Measurements from ENCODE around the gene GJB5. TPM values are rescaled to one million over a fixed set of nuclear protein-coding genes. Genes with fewer than 3 reads are reported as not detected.

The GJB5 gene
- total RNA-seq, 1 experiment from 2014 or later, result not detected

DNA sequence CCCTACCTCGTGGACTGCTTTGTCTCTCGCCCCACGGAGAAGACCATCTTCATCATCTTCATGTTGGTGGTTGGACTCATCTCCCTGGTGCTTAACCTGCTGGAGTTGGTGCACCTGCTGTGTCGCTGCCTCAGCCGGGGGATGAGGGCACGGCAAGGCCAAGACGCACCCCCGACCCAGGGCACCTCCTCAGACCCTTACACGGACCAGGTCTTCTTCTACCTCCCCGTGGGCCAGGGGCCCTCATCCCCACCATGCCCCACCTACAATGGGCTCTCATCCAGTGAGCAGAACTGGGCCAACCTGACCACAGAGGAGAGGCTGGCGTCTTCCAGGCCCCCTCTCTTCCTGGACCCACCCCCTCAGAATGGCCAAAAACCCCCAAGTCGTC lies 39.9 kb downstream of the GJB5 start:
- DNase-seq (ENCODE audit: low read depth), result no peak

DNA sequence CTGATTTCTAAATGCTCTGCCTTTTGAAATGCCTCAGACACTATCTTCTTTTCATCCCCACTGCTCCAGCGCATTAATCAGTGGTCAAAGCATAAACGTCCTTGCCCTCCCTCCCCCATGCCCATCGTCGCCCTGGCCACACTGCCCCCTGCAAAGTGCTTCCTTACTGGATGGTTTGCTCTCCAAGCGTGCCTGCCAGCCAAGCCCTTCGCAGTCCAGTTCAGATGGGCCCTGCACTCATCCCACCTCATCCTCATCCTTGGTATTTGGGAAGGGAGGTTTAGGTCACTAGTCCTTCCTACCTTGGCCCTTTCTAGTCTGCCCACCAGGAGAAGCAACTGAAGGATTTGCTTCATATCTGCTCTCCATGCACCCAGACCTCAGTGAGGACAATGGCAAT lies 41.1 kb downstream of the GJB5 start:
- no peak for DNase-seq (ENCODE audit: low read depth)

DNA sequence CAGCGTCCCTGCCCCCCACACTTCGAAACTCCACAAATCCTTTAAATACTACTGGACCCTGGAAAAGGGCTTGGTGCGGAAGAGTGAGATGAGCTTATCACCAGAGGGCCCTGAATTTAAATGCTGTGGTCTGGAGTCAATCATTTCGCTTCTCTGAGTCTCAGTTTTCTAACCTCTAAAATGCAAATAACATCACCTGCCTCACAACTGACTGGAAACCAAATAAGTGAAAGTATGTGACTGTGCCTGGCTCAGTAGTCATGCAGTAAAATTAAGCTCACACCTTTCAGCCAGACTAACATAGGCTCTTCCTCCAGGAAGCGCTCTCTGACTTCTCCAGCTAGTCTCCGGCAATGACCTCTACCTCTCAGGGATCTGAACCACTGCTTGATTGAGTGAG lies 42.1 kb downstream of the GJB5 start:
- DNase-seq (ENCODE audit: low read depth), result no peak

DNA sequence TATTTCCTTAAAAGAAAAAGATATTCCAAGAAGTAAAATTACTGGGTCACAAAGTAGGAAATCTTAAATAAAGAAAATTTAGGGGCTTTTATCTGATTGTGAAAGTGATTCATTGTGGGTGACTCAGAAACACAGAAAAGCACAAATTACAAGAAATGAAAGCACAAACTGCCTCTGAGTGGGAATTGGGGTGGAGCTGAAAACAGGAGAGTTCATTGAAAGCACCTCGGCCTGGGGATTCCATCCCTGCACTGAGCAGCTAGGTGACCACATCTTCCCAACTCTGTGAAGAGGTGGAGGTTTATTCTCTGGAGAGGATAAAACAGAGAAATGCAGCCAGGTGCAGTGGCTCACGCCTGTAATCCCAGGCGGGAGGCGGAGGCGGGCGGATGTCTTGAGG lies 45.4 kb downstream of the GJB5 start:
- DNase-seq (ENCODE audit: low read depth), result peak; percentile 46

DNA sequence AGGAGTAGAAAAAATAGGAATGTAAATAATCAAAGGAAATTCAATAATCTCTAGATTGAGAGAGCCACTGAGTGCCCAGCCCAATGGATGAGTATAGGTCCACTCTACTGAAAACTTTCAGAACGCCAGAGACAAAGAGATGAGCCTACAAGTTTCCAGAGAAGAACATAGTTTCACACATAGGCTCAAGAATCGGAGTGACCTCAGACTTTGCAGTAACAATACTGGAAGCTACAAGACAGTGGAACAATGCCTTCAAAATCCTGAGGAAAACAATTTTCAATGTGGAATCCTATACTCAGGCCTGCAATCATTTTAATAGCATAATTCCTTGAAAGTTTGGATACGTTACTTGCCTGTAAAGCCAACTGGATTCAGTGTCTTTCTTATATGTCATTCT lies 48.9 kb downstream of the GJB5 start:
- DNase-seq (ENCODE audit: low read depth), result no peak

DNA sequence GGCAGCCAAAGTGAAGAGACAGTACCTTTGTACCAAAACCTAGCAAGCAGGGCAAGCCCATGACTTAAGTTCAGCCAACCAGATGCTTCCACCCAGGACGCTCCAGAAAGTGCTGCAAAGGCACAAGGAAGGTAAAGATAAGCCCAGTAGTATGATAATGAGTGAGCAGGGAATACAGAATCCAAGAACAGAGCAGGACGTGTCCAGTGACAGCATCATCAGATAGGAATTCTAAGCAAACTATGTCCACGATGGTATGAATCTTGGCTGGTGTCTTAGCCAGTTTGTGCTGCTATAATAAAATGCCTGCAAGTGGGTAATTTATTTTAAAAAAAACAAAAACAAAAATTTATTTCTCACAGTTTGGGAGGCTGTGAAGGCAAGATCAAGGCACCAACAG lies 51.5 kb downstream of the GJB5 start:
- no peak for DNase-seq (ENCODE audit: low read depth)

Other genes starting within 250 kb of the GJB5 start
- gene GJB4, start 4.7 kb downstream of the GJB5 start, total RNA-seq (2014; rRNA removed; shearing (Covaris generic)), result not detected in 2 replicates
- gene GJB3, start 26.2 kb downstream of the GJB5 start, total RNA-seq (2014; rRNA removed; shearing (Covaris generic)), result not detected in 2 replicates
- gene GJA4, start 38.0 kb downstream of the GJB5 start, total RNA-seq (2014; rRNA removed; shearing (Covaris generic)), result not detected in 2 replicates
- gene SMIM12, start 104.7 kb downstream of the GJB5 start, total RNA-seq (2014; rRNA removed; shearing (Covaris generic)), result 31.5 and 47.6 TPM in 2 replicates
- under 0.01 TPM in 1 of 2 replicates, not detected in the other for gene DLGAP3, start 174.6 kb downstream of the GJB5 start, total RNA-seq (2014; rRNA removed; shearing (Covaris generic))
- gene TMEM35B, start 230.3 kb downstream of the GJB5 start, total RNA-seq (2014; rRNA removed; shearing (Covaris generic)), result 40.6 and 41.9 TPM in 2 replicates